Liver (tissue), 9 donors: ENCODE measurements around the gene CRMP1. TPM values are rescaled to one million over a fixed set of nuclear protein-coding genes. Genes with fewer than 3 reads are reported as not detected.

ENCODE experiments used
- DNase-seq: peaks from one replicate; pipeline ENCODE4 v3.0.0-alpha.2; 2017; ENCODE audit warnings: low spot score
- H3K27ac ChIP-seq, 2 donors: one replicate each; pipeline ENCODE4 v1.7.0; 2013; ENCODE audit warnings: inconsistent platforms in 2 of 2, low read length in 2 of 2, control low read depth in 1 of 2, low read depth in 1 of 2, mild to moderate bottlenecking in 1 of 2
- H3K27me3 ChIP-seq, 4 donors: one replicate each; pipeline versions ENCODE4 v1.6.1 to v1.7.0; 2013; ENCODE audit warnings: low read length in 3 of 4, inconsistent platforms in 1 of 4, mild to moderate bottlenecking in 1 of 4, moderate library complexity in 1 of 4; ENCODE audit not compliant: control insufficient read depth in 4 of 4, insufficient read depth in 4 of 4
- H3K36me3 ChIP-seq, 4 donors: one replicate each; pipeline versions ENCODE4 v1.6.1 to v1.7.0; 2013; ENCODE audit warnings: low read length in 3 of 4, mild to moderate bottlenecking in 3 of 4, low read depth in 1 of 4, moderate library complexity in 1 of 4; ENCODE audit not compliant: control insufficient read depth in 4 of 4, insufficient read depth in 3 of 4
- H3K4me1 ChIP-seq, 4 donors: one replicate each; pipeline versions ENCODE4 v1.6.1 to v1.7.0; 2013; ENCODE audit warnings: low read length in 3 of 4, mild to moderate bottlenecking in 3 of 4, moderate library complexity in 1 of 4; ENCODE audit not compliant: control insufficient read depth in 4 of 4, insufficient read depth in 4 of 4
- H3K4me3 ChIP-seq, 3 donors: one replicate each; pipeline versions ENCODE4 v1.6.1 to v1.7.0; 2013; ENCODE audit warnings: low read length in 3 of 3, control low read depth in 1 of 3, low read depth in 1 of 3, mild to moderate bottlenecking in 1 of 3
- H3K9ac ChIP-seq, 2 donors: one replicate each; pipeline ENCODE4 v1.7.0; 2013; ENCODE audit warnings: low read length in 2 of 2, mild to moderate bottlenecking in 2 of 2, moderate library complexity in 2 of 2, control low read depth in 1 of 2, low read depth in 1 of 2
- H3K9me3 ChIP-seq, 4 donors: one replicate each; pipeline versions ENCODE4 v1.6.1 to v1.7.0; 2013; ENCODE audit warnings: low read length in 3 of 4; ENCODE audit not compliant: control insufficient read depth in 4 of 4
- EGR1 ChIP-seq, 2 donors: IDR thresholded peaks; 2 replicates each; pipeline ENCODE4 v1.6.1; 2016 to 2018; ENCODE audit warnings: antibody characterized with exemption in 2 of 2, low read depth in 2 of 2
- FOXA1 ChIP-seq: IDR thresholded peaks from 2 replicates; pipeline ENCODE4 v1.6.1; 2016; ENCODE audit warnings: antibody characterized with exemption
- FOXA2 ChIP-seq: IDR thresholded peaks from 2 replicates; pipeline ENCODE4 v1.6.1; 2016; ENCODE audit warnings: antibody characterized with exemption
- GABPA ChIP-seq, 2 donors: IDR thresholded peaks in 1 of 2; conservative IDR thresholded peaks in 1 of 2; 2 replicates each; pipeline ENCODE4 v1.6.1; 2016; ENCODE audit warnings: antibody characterized with exemption in 2 of 2, mild to moderate bottlenecking in 1 of 2, moderate library complexity in 1 of 2
- HNF4A ChIP-seq, 2 donors: conservative IDR thresholded peaks; 2 replicates each; pipeline ENCODE4 v1.6.1; 2016; ENCODE audit warnings: antibody characterized with exemption in 2 of 2, mild to moderate bottlenecking in 2 of 2
- JUND ChIP-seq, 2 donors: IDR thresholded peaks; 2 replicates each; pipeline ENCODE4 v1.6.1; 2016; ENCODE audit warnings: antibody characterized with exemption in 2 of 2
- RXRA ChIP-seq, 2 donors: IDR thresholded peaks; 2 replicates each; pipeline ENCODE4 v1.6.1; 2017 to 2018; ENCODE audit warnings: antibody characterized with exemption in 2 of 2, mild to moderate bottlenecking in 1 of 2
- TAF1 ChIP-seq: conservative IDR thresholded peaks from 2 replicates; pipeline ENCODE4 v1.6.1; 2016; ENCODE audit warnings: antibody characterized with exemption, mild to moderate bottlenecking
- YY1 ChIP-seq: IDR thresholded peaks from 2 replicates; pipeline ENCODE4 v1.6.1; 2016; ENCODE audit warnings: antibody characterized with exemption, mild to moderate bottlenecking
- WGBS: extraction: QIAGEN DNeasy Blood & Tissue Kit; methylation state at CpG from one replicate; pipeline ENCODE4 v1.1.7; 2013; 5-methylcytosine and 5-hydroxymethylcytosine counted together
- polyA plus RNA-seq, 2 donors: library from polyadenylated mRNA; stranded (reverse) in 1 of 2; unstranded in 1 of 2; fragments of 200-250 nt in 1 of 2; fragments of >200 nt in 1 of 2; fragmentation: Nextera tagmentation in 1 of 2; extraction: Ambion mirVana in 1 of 2; gene quantifications; one replicate each; pipeline versions ENCODE4 v1.2.1 to v1.2.3, GENCODE V29; 2013 to 2015
- total RNA-seq, 2 donors: library from RNA; depleted of rRNA; stranded (reverse); fragments of >200 nt; gene quantifications; one replicate each; pipeline ENCODE4 v1.2.3, GENCODE V29; 2014
- TF ChIP-seq, protein P1 (sequence below): IDR thresholded peaks from 2 replicates; pipeline ENCODE4 v1.6.1; 2016; ENCODE audit warnings: antibody characterized with exemption
- TF ChIP-seq, protein P2 (sequence below): fragments of 150-350 bp; IDR thresholded peaks from 2 replicates; pipeline ENCODE4 v1.5.1; 2017; ENCODE audit warnings: improper control_type of control experiment, low read depth, low read length; ENCODE audit not compliant: missing input control
- TF ChIP-seq, protein P3 (sequence below): IDR thresholded peaks from 2 replicates; pipeline ENCODE4 v1.6.1; 2016; ENCODE audit warnings: antibody characterized with exemption
- TF ChIP-seq, protein P4 (sequence below): IDR thresholded peaks from 2 replicates; pipeline ENCODE4 v1.6.1; 2016; ENCODE audit warnings: antibody characterized with exemption
- donor health status: healthy.
- donor health status: healthy.
- donor health status: healthy.
- donor health status: healthy.
- donor health status: healthy.

The CRMP1 gene
- total and polyA plus RNA-seq, 4 donors = 0.06 to 0.42 (median 0.12) TPM

DNA sequence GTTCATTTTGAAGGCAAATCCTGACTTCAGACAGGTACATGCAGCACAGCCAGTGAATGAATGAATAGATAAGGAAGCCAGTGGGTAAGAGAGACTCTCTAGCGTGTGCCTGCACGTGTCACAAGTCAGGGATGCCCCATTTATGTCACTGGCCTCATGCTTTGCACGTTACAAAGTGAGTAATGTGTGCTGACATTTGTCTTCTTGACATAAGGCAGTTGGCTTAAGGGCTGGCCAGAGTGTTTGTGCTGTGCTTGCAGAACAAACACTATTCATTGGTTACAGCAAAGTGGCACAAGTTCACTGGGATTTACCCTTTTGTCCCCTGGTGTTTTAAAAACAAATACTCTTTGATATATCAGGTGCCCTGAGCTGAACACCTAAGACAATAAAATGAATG is 55.9 kb downstream of the CRMP1 start:
- H3K27me3 ChIP-seq = no peaks in the 10 kb centered on the region
- H3K27ac ChIP-seq = no peak overlapping the region
- 22% methylated on average over 3 of the region's 3 CpGs for WGBS
- TF ChIP-seq TAF1 = no peak
- TF ChIP-seq, protein P1, sequence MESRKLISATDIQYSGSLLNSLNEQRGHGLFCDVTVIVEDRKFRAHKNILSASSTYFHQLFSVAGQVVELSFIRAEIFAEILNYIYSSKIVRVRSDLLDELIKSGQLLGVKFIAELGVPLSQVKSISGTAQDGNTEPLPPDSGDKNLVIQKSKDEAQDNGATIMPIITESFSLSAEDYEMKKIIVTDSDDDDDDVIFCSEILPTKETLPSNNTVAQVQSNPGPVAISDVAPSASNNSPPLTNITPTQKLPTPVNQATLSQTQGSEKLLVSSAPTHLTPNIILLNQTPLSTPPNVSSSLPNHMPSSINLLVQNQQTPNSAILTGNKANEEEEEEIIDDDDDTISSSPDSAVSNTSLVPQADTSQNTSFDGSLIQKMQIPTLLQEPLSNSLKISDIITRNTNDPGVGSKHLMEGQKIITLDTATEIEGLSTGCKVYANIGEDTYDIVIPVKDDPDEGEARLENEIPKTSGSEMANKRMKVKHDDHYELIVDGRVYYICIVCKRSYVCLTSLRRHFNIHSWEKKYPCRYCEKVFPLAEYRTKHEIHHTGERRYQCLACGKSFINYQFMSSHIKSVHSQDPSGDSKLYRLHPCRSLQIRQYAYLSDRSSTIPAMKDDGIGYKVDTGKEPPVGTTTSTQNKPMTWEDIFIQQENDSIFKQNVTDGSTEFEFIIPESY = no peak
- TF ChIP-seq, protein P2, sequence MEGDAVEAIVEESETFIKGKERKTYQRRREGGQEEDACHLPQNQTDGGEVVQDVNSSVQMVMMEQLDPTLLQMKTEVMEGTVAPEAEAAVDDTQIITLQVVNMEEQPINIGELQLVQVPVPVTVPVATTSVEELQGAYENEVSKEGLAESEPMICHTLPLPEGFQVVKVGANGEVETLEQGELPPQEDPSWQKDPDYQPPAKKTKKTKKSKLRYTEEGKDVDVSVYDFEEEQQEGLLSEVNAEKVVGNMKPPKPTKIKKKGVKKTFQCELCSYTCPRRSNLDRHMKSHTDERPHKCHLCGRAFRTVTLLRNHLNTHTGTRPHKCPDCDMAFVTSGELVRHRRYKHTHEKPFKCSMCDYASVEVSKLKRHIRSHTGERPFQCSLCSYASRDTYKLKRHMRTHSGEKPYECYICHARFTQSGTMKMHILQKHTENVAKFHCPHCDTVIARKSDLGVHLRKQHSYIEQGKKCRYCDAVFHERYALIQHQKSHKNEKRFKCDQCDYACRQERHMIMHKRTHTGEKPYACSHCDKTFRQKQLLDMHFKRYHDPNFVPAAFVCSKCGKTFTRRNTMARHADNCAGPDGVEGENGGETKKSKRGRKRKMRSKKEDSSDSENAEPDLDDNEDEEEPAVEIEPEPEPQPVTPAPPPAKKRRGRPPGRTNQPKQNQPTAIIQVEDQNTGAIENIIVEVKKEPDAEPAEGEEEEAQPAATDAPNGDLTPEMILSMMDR = no peak
- no peak for TF ChIP-seq FOXA1
- TF ChIP-seq YY1 = no peak
- peak in 1 of 2 donors; percentile 29 for TF ChIP-seq RXRA (IDR thresholded peaks at IDR 0.05)
- TF ChIP-seq, protein P3, sequence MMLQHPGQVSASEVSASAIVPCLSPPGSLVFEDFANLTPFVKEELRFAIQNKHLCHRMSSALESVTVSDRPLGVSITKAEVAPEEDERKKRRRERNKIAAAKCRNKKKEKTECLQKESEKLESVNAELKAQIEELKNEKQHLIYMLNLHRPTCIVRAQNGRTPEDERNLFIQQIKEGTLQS = no peak
- no peak for TF ChIP-seq JUND (IDR thresholded peaks at IDR 0.05)
- no peak for TF ChIP-seq EGR1 (IDR thresholded peaks at IDR 0.05; ENCODE audit: low read depth in 2 of 2)
- peak in 1 of 2 donors; percentile 36 for TF ChIP-seq HNF4A (conservative IDR thresholded peaks at IDR 0.05)
- H3K9ac ChIP-seq = no peak overlapping the region
- H3K4me3 ChIP-seq = no peak overlapping the region
- no peaks in the 10 kb centered on the region for H3K9me3 ChIP-seq
- H3K4me1 ChIP-seq = no peaks in the 10 kb centered on the region
- no peaks in the 10 kb centered on the region for H3K36me3 ChIP-seq
- DNase-seq = no peak

DNA sequence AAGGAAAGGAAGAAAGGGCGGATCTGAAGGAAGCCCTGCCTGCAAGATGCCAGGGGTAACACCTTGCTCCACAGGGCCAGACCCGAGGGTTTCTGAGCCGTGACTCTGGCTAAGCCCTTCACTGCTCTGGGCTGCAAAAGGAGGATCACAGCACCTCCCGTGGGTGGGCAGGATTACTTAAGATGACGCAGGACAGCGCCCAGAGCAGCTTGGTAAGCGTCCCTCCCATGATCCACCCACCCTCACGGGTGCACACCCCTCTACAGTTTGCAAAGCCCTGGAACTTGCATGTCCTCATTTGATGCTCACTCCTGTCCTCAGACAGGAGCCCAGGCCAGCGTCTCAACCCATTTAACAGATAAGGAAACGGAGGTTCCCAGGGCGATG is 64.9 kb downstream of the CRMP1 start:
- WGBS = 87% methylated on average over 11 of the region's 11 CpGs
- no peak overlapping the region for H3K27ac ChIP-seq
- no peaks in the 10 kb centered on the region for H3K27me3 ChIP-seq
- H3K4me3 ChIP-seq = no peak overlapping the region
- H3K9ac ChIP-seq = no peak overlapping the region
- H3K9me3 ChIP-seq = no peaks in the 10 kb centered on the region
- no peaks in the 10 kb centered on the region for H3K4me1 ChIP-seq
- no peaks in the 10 kb centered on the region for H3K36me3 ChIP-seq
- TF ChIP-seq, protein P4, sequence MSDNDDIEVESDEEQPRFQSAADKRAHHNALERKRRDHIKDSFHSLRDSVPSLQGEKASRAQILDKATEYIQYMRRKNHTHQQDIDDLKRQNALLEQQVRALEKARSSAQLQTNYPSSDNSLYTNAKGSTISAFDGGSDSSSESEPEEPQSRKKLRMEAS = no peak
- TF ChIP-seq, protein P1 = no peak
- TF ChIP-seq RXRA (IDR thresholded peaks at IDR 0.05) (no peak), HNF4A (conservative IDR thresholded peaks at IDR 0.05) (no peak), TAF1 (no peak), FOXA1 (no peak), FOXA2 (no peak), GABPA (IDR thresholded peaks at IDR 0.05 in 1 of 2, conservative IDR thresholded peaks at IDR 0.05 in 1 of 2) (no peak), JUND (IDR thresholded peaks at IDR 0.05) (no peak)
- TF ChIP-seq, protein P3 = no peak
- no peak for DNase-seq
